Measurements from ENCODE around the gene ALK.

The ALK gene

GRCh38 chr2:29587402-29588190 is 333.8 kb downstream of the ALK start:
- no peak overlapping the region for H3K4me3 Mint-ChIP-seq
- H3K9me3 Mint-ChIP-seq = no peaks in the 10 kb centered on the region
- no peaks in the 10 kb centered on the region for H3K4me1 Mint-ChIP-seq
- no peak for ATAC-seq
- no peaks in the 10 kb centered on the region for H3K36me3 Mint-ChIP-seq
- no peak overlapping the region for H3K27ac Mint-ChIP-seq
- DNase-seq (ENCODE audit: low spot score in 2 of 2) = no peak

DNA sequence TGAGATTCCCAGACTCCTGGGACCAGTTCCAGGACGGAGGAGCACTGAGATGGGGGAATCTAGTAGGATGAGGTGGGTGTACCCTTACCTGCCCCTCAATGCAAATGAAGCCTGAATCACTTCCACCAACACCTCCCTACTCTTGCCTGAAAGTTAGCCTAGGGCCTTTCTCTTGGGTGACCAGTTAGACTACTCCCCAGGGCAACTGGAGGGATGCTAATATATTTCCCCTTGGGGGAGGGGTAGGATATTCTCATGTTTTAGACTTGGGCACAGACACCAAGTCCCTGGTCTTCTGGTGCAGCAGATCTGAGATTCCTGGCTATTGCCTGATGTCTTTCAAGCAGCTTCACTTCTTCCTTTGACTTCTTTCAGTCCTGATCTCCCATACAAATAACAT is 334.5 kb downstream of the ALK start:
- no peaks in the 10 kb centered on the region for H3K36me3 Mint-ChIP-seq
- no peak overlapping the region for H3K27ac Mint-ChIP-seq
- no peaks in the 10 kb centered on the region for H3K9me3 Mint-ChIP-seq
- no peaks in the 10 kb centered on the region for H3K4me1 Mint-ChIP-seq
- H3K4me3 Mint-ChIP-seq = no peak overlapping the region
- no peak for DNase-seq (ENCODE audit: low spot score in 2 of 2)
- no peak for ATAC-seq

DNA sequence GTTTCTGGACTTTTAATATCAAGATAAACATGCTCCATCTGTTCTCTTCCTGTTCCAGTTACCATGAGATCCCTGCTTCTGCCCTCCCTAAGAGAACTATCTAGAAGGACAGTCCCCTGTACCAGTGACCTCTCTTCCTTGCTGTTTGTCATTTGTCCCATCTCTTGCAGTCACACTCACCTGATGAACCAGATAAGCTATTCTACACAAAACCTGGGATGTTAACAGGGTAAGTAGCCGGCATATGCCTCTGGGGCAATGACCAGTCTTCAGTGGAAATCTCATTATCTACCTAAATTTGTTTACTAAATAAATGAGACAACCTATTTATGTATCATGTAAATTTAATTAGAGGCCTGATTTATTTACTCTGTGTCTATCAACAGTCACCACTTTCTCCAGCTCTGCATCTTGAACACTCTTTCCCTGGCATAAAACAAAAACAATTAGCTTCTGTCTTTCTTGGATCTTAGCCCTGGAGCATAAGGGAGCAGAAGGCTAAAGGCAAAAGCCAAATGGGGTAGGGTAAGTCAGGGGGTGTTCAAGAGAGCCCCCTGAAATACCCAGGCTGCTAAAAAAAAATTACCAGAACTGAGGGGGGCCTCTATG is 337.7 kb downstream of the ALK start:
- Mint-ChIP-seq H3K4me3 (no peak overlapping the region), H3K9me3 (no peaks in the 10 kb centered on the region), H3K4me1 (no peaks in the 10 kb centered on the region), H3K27ac (no peak overlapping the region), H3K36me3 (no peaks in the 10 kb centered on the region)
- ATAC-seq (no peak), DNase-seq (ENCODE audit: low spot score in 2 of 2) (no peak)

DNA sequence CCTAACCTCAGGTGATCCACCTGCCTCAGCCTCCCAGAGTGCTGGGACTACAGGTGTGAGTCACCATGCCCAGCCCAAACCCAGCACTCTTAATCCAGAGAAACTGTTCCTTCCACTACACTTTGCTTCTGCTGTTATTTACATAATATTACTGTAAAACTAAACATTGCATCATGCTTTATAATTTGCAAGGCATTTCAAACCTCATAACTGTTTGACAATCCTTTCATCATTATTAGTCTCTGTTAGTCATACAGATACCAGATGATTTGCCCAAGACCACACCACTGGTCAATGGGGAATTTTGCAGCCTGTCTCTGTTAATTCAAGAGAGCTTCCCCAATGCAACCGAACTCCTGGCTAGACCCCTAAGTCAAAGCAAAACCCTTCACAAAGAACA is 338.3 kb downstream of the ALK start:
- DNase-seq (ENCODE audit: low spot score in 2 of 2) = no peak
- no peaks in the 10 kb centered on the region for H3K9me3 Mint-ChIP-seq
- no peak overlapping the region for H3K4me3 Mint-ChIP-seq
- no peak overlapping the region for H3K27ac Mint-ChIP-seq
- no peaks in the 10 kb centered on the region for H3K4me1 Mint-ChIP-seq
- no peak for ATAC-seq
- no peaks in the 10 kb centered on the region for H3K36me3 Mint-ChIP-seq

- Mint-ChIP-seq H3K4me1 (no peaks in the 10 kb centered on the region), H3K9me3 (no peaks in the 10 kb centered on the region), H3K4me3 (no peak overlapping the region), H3K36me3 (no peaks in the 10 kb centered on the region), H3K27ac (no peak overlapping the region)
- ATAC-seq (no peak), DNase-seq (ENCODE audit: low spot score in 2 of 2) (no peak)
These were observed 339.3 kb downstream of the ALK start for GRCh38 chr2:29582062-29582461.

- H3K4me3 Mint-ChIP-seq = no peak overlapping the region
- H3K27ac Mint-ChIP-seq = no peak overlapping the region
- ATAC-seq (no peak), DNase-seq (ENCODE audit: low spot score in 2 of 2) (no peak)
- no peaks in the 10 kb centered on the region for H3K4me1 Mint-ChIP-seq
- H3K36me3 Mint-ChIP-seq = no peaks in the 10 kb centered on the region
- H3K9me3 Mint-ChIP-seq = no peaks in the 10 kb centered on the region
These were observed 341.2 kb downstream of the ALK start for GRCh38 chr2:29580223-29580622.

DNA sequence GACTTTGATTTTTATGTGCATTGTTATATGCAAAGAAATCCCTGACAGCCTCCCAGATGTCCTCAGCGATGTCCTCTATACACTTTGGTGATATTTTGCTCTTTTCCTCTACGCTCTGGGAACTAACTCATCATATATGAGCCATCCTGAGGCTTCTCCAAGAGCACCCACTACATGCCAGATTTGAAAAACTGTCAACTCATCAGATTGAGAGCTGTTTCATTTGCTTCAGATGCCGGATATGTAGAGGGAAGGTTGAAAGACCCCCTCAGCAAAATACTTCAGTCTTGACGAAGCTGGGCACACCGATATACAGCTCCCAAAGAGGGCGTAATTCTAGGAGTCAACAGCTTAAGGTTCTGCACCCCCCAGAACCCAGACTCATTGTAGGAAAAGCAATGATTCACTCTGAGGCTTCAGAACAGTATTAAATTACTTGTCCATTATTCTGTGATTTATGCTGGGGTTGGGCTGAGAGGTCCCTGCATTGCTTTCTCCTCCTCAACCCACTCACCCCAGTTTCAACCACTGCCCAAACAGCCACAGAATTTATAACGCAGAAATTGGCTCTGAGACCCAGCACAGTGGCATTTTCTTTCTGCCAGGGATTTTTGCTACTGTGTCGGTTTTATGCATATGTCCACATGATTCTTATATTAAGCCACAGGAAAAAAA is 341.8 kb downstream of the ALK start:
- Mint-ChIP-seq H3K27ac (no peak overlapping the region), H3K4me3 (no peak overlapping the region), H3K4me1 (no peaks in the 10 kb centered on the region), H3K9me3 (no peaks in the 10 kb centered on the region), H3K36me3 (no peaks in the 10 kb centered on the region)
- DNase-seq (ENCODE audit: low spot score in 2 of 2) (no peak), ATAC-seq (no peak)

- no peak for DNase-seq (ENCODE audit: low spot score in 2 of 2)
- H3K36me3 Mint-ChIP-seq = no peaks in the 10 kb centered on the region
- H3K4me1 Mint-ChIP-seq = no peaks in the 10 kb centered on the region
- no peak overlapping the region for H3K27ac Mint-ChIP-seq
- H3K9me3 Mint-ChIP-seq = no peaks in the 10 kb centered on the region
- no peak for ATAC-seq
- H3K4me3 Mint-ChIP-seq = no peak overlapping the region
These were observed 343.2 kb downstream of the ALK start for GRCh38 chr2:29578084-29578598.

DNA sequence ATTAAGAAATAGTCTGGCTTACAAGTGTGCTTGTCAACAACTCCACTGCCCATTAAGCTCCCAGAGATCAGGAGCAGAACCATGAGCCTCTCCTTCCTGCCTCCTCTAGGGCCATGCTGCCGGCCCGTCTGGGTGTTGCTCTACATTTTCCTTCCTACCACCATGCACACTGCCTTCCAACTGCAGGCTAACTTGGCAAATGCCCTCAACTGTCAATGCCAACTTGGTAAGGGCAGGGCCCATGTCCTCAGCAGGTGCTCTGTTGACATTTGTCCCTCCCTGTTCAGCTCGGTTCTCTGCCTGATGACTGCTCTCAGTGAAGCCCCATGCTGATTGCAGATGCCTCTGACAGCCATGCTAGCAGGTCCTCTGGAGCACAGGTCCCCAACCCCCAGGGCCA is 345.2 kb downstream of the ALK start:
- H3K4me3 Mint-ChIP-seq = no peak overlapping the region
- DNase-seq (ENCODE audit: low spot score in 2 of 2) (no peak), ATAC-seq (no peak)
- no peaks in the 10 kb centered on the region for H3K4me1 Mint-ChIP-seq
- H3K36me3 Mint-ChIP-seq = no peaks in the 10 kb centered on the region
- no peak overlapping the region for H3K27ac Mint-ChIP-seq
- H3K9me3 Mint-ChIP-seq = no peaks in the 10 kb centered on the region

DNA sequence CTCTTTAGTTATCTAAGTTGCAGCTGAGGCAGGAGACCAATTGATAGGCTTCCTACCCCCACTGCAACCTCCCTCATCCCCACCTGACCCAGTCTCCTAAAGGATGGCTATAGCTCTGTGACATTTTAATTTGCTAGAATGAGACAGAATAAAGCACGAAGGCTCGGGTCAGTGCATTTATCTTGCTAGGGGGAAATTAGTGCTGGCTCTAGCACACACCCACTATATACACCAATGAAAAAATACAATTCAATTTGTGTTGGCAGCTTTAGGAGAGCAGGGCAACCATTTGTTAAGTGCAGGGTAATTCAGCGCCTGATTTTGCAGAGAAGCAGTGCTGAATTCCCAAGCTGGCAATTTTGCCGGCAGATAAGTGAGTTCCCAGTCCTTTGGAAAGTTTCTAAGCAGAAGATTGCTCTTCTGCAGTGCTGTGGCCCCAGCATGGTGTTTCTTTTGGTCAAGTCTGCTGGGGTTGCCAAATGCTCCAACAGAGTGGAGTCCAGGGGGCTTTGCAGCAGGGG is 346.0 kb downstream of the ALK start:
- Mint-ChIP-seq H3K27ac (no peak overlapping the region), H3K4me1 (no peaks in the 10 kb centered on the region), H3K9me3 (no peaks in the 10 kb centered on the region), H3K36me3 (no peaks in the 10 kb centered on the region), H3K4me3 (no peak overlapping the region)
- no peak for DNase-seq (ENCODE audit: low spot score in 2 of 2)
- no peak for ATAC-seq

GRCh38 chr2:29573612-29574011 is 347.8 kb downstream of the ALK start:
- Mint-ChIP-seq H3K27ac (no peak overlapping the region), H3K4me1 (no peaks in the 10 kb centered on the region)
- no peak for ATAC-seq

GRCh38 chr2:29573147-29573546 is 348.2 kb downstream of the ALK start:
- H3K9me3 Mint-ChIP-seq = no peaks in the 10 kb centered on the region
- H3K4me1 Mint-ChIP-seq = no peaks in the 10 kb centered on the region
- H3K36me3 Mint-ChIP-seq = no peaks in the 10 kb centered on the region
- DNase-seq (ENCODE audit: low spot score in 2 of 2) (no peak), ATAC-seq (no peak)
- H3K27ac Mint-ChIP-seq = no peak overlapping the region
- H3K4me3 Mint-ChIP-seq = no peak overlapping the region

More at GRCh38 chr2:29573612-29574011, 347.8 kb downstream of the ALK start:
- Mint-ChIP-seq H3K36me3 (no peaks in the 10 kb centered on the region), H3K4me3 (no peak overlapping the region), H3K9me3 (no peaks in the 10 kb centered on the region)
- no peak for DNase-seq (ENCODE audit: low spot score in 2 of 2)

DNA sequence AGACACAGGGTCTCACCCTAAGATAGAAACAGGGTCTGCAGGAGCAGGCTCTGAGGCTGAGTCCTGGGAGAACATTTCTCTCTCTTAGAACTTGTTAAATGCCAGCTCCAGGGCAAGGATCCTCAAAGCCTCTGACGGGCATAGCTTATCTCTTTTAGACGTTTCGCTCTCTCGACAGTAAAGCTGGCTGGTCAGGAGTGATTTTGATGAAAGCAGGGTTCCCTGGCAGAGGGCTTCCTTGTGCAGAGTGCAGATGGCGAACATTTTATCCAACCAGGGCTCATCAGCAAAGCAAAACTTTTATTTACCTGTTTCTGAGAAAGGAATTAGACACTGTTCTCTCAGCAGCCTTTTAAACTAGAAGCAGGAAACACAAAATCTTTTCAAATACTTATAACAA is 350.8 kb downstream of the ALK start:
- Mint-ChIP-seq H3K4me1 (no peaks in the 10 kb centered on the region), H3K4me3 (no peak overlapping the region), H3K36me3 (no peaks in the 10 kb centered on the region), H3K9me3 (no peaks in the 10 kb centered on the region), H3K27ac (no peak overlapping the region)
- ATAC-seq (no peak), DNase-seq (ENCODE audit: low spot score in 2 of 2) (no peak)

DNA sequence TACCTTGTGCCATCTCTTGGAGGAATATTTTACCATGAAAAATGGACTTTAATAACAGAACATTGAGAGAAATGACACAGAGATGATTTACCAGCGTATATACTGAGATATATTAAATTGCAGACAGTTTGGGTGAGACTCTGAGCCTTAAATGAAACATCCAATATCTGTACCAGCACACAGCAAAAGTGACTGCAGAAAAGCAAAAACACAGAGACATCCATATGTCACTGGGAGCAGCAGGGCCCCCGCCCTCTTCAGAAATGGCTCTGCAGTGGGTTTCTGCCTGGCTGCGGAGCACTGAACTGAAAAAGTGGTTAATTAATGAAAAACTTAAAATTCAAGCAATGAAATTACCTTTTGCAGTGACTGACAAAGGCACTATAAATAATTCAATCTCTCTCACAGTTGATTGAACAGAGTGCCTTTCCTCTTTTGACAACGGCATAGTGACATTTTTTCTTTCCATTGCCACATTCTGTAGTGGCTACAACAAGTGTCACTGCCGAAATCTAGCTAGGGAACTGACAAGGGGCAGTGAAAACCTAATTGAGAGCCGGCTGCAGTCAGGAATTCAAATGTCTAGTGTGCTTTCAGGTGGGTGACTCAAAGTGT is 353.4 kb downstream of the ALK start:
- H3K36me3 Mint-ChIP-seq = no peaks in the 10 kb centered on the region

DNA sequence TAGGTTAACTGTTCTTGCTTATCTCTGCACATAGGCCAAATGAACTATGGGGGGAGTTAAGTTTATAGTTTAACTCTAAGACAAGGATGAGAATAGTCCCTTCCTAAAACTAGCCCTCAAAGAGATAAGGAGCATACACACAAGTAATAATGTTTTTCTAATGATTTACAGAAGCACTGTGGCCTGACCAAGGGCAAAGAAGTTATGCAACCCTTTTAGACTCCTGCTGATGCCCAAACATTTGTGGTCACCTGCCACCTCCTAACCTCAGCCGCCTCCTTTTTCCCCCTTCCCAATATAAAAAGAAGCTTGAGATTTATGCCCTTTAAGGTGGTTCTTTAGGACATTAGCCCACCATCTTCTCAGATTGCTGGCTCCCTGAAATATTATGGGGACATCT is 357.7 kb downstream of the ALK start:
- DNase-seq (ENCODE audit: low spot score in 2 of 2) (no peak), ATAC-seq (no peak)
- no peaks in the 10 kb centered on the region for H3K36me3 Mint-ChIP-seq
- H3K4me3 Mint-ChIP-seq = no peak overlapping the region
- H3K4me1 Mint-ChIP-seq = no peaks in the 10 kb centered on the region
- H3K9me3 Mint-ChIP-seq = no peaks in the 10 kb centered on the region
- no peak overlapping the region for H3K27ac Mint-ChIP-seq

More for the DNA sequence above, 353.4 kb downstream of the ALK start:
- H3K4me1 Mint-ChIP-seq = no peaks in the 10 kb centered on the region
- no peak overlapping the region for H3K4me3 Mint-ChIP-seq
- no peak for ATAC-seq
- no peak for DNase-seq (ENCODE audit: low spot score in 2 of 2)
- H3K9me3 Mint-ChIP-seq = no peaks in the 10 kb centered on the region
- no peak overlapping the region for H3K27ac Mint-ChIP-seq

All from stimulated activated effector memory CD8-positive, alpha-beta T cell treated with anti-CD3 and anti-CD28 coated beads, Interleukin-12 subunit alpha, Interleukin-12 subunit beta, amount 100 ng/mL, for 72 hours (primary cell).